ENCODE results near the gene PARVB. TPM values are rescaled to one million over a fixed set of nuclear protein-coding genes. Genes with fewer than 3 reads are reported as not detected.

PARVB gene
- total and polyA plus RNA-seq, 7 experiments from 2014 or later, result 0.18 to 51.2 (median 4.2) TPM

GRCh38 chr22:44033287-44033686 is 9.2 kb downstream of the PARVB start:
- Mint-ChIP-seq H3K4me3 (no peak overlapping the region), H3K27ac (no peak overlapping the region), H3K36me3 (peaks cover 0 to 1% (median 0%) of the 10 kb centered on the region in 5 donors), H3K9me3 (no peaks in the 10 kb centered on the region), H3K4me1 (peaks cover 4 to 30% (median 17%) of the 10 kb centered on the region in 7 donors), H3K27me3 (peaks cover 0 to 8% (median 7%) of the 10 kb centered on the region in 5 donors)
- ChIA-PET CTCF (no interaction called here), POLR2A (no interaction called here)
- intact Hi-C loops (cut with micrococcal nuclease), result no loop called here
- Histone ChIP-seq H3K9me3 (ENCODE audit: control insufficient read depth in 2 of 3, low read length in 3 of 3) (no peaks in the 10 kb centered on the region), H3K27ac (ENCODE audit: low read depth, low read length) (no peak overlapping the region), H3K4me3 (ENCODE audit: low read length) (no peak overlapping the region), H3K36me3 (ENCODE audit: control insufficient read depth in 2 of 3, insufficient read depth in 3 of 3, low read length in 3 of 3) (no peaks in the 10 kb centered on the region), H3K27me3 (ENCODE audit: control insufficient read depth in 2 of 2, insufficient read depth in 2 of 2, low read length in 2 of 2) (no peaks in the 10 kb centered on the region), H3K4me1 (ENCODE audit: control insufficient read depth in 2 of 2, insufficient read depth in 2 of 2, low read length in 2 of 2) (peaks cover 0 to 10% of the 10 kb centered on the region in 2 donors)
- DNase-seq (no peak), ATAC-seq (no peak)

- peaks cover 4 to 26% (median 17%) of the 10 kb centered on the region in 7 donors for H3K4me1 Mint-ChIP-seq
- ATAC-seq (no peak), DNase-seq (no peak)
- H3K9me3 ChIP-seq (ENCODE audit: control insufficient read depth in 2 of 3, low read length in 3 of 3), result no peaks in the 10 kb centered on the region
- H3K36me3 Mint-ChIP-seq, result peaks cover 0 to 1% (median 0%) of the 10 kb centered on the region in 5 donors
- no peaks in the 10 kb centered on the region for H3K9me3 Mint-ChIP-seq
- no peaks in the 10 kb centered on the region for H3K36me3 ChIP-seq (ENCODE audit: control insufficient read depth in 2 of 3, insufficient read depth in 3 of 3, low read length in 3 of 3)
- no peak overlapping the region for H3K27ac Mint-ChIP-seq
- intact Hi-C loops (cut with micrococcal nuclease), result no loop called here
- peaks cover 0 to 7% (median 5%) of the 10 kb centered on the region in 5 donors for H3K27me3 Mint-ChIP-seq
- ChIA-PET CTCF (no interaction called here), POLR2A (no interaction called here)
- peaks cover 0 to 10% of the 10 kb centered on the region in 2 donors for H3K4me1 ChIP-seq (ENCODE audit: control insufficient read depth in 2 of 2, insufficient read depth in 2 of 2, low read length in 2 of 2)
- no peak overlapping the region for H3K4me3 Mint-ChIP-seq
- no peak overlapping the region for H3K27ac ChIP-seq (ENCODE audit: low read depth, low read length)
- no peak overlapping the region for H3K4me3 ChIP-seq (ENCODE audit: low read length)
- no peaks in the 10 kb centered on the region for H3K27me3 ChIP-seq (ENCODE audit: control insufficient read depth in 2 of 2, insufficient read depth in 2 of 2, low read length in 2 of 2)
Measured at GRCh38 chr22:44033694-44034093, 9.6 kb downstream of the PARVB start.

- peaks cover 0 to 3% (median 2%) of the 10 kb centered on the region in 5 donors for H3K36me3 Mint-ChIP-seq
- no peak for DNase-seq
- H3K27ac Mint-ChIP-seq, result no peak overlapping the region
- Histone ChIP-seq H3K9me3 (ENCODE audit: control insufficient read depth in 2 of 3, low read length in 3 of 3) (no peaks in the 10 kb centered on the region), H3K27ac (ENCODE audit: low read depth, low read length) (no peak overlapping the region), H3K4me3 (ENCODE audit: low read length) (no peak overlapping the region), H3K27me3 (ENCODE audit: control insufficient read depth in 2 of 2, insufficient read depth in 2 of 2, low read length in 2 of 2) (no peaks in the 10 kb centered on the region), H3K4me1 (ENCODE audit: control insufficient read depth in 2 of 2, insufficient read depth in 2 of 2, low read length in 2 of 2) (no peaks in the 10 kb centered on the region), H3K36me3 (ENCODE audit: control insufficient read depth in 2 of 3, insufficient read depth in 3 of 3, low read length in 3 of 3) (no peaks in the 10 kb centered on the region)
- intact Hi-C loops (cut with micrococcal nuclease), result no loop called here
- ChIA-PET CTCF (no interaction called here), POLR2A (interaction anchor here (0.7 kb wide), 1 partner anchor 1391 kb away, joined by 3 read pairs; no protein-coding TSS in a partner anchor)
- peaks cover 0 to 7% (median 5%) of the 10 kb centered on the region in 5 donors for H3K27me3 Mint-ChIP-seq
- no peak overlapping the region for H3K4me3 Mint-ChIP-seq
- peaks cover 0 to 2% (median 0%) of the 10 kb centered on the region in 11 donors for H3K9me3 Mint-ChIP-seq
- H3K4me1 Mint-ChIP-seq, result peaks cover 0 to 23% (median 6%) of the 10 kb centered on the region in 7 donors
- no peak for ATAC-seq
Measured at GRCh38 chr22:44037519-44038375, 13.6 kb downstream of the PARVB start.

- no peak overlapping the region for H3K4me3 Mint-ChIP-seq
Measured at GRCh38 chr22:44039566-44040171, 15.6 kb downstream of the PARVB start.

GRCh38 chr22:44042249-44043218 is 18.4 kb downstream of the PARVB start:
- no peak overlapping the region for H3K27ac ChIP-seq (ENCODE audit: low read depth, low read length)
- H3K4me1 ChIP-seq (ENCODE audit: control insufficient read depth in 2 of 2, insufficient read depth in 2 of 2, low read length in 2 of 2), result no peaks in the 10 kb centered on the region
- Mint-ChIP-seq H3K27ac (peak overlapping the region in 4 of 9 donors; percentile 2 to 68 (median 39)), H3K36me3 (peaks cover 0 to 8% (median 3%) of the 10 kb centered on the region in 5 donors), H3K9me3 (peaks cover 0 to 2% (median 0%) of the 10 kb centered on the region in 11 donors), H3K4me1 (peaks cover 0 to 44% (median 8%) of the 10 kb centered on the region in 7 donors), H3K27me3 (peaks cover 0 to 7% (median 5%) of the 10 kb centered on the region in 5 donors), H3K4me3 (peak overlapping the region in 3 of 10 donors; percentile 14 to 28 (median 15))
- no peak overlapping the region for H3K4me3 ChIP-seq (ENCODE audit: low read length)
- ChIA-PET CTCF (no interaction called here), POLR2A (no interaction called here)
- intact Hi-C loops (cut with micrococcal nuclease), result no loop called here
- peak; percentile 38 for ATAC-seq
- no peaks in the 10 kb centered on the region for H3K27me3 ChIP-seq (ENCODE audit: control insufficient read depth in 2 of 2, insufficient read depth in 2 of 2, low read length in 2 of 2)
- no peaks in the 10 kb centered on the region for H3K9me3 ChIP-seq (ENCODE audit: control insufficient read depth in 2 of 3, low read length in 3 of 3)
- H3K36me3 ChIP-seq (ENCODE audit: control insufficient read depth in 2 of 3, insufficient read depth in 3 of 3, low read length in 3 of 3), result no peaks in the 10 kb centered on the region
- DNase-seq, result no peak

More at GRCh38 chr22:44039566-44040171, 15.6 kb downstream of the PARVB start:
- Histone ChIP-seq H3K4me1 (ENCODE audit: control insufficient read depth in 2 of 2, insufficient read depth in 2 of 2, low read length in 2 of 2) (no peaks in the 10 kb centered on the region), H3K36me3 (ENCODE audit: control insufficient read depth in 2 of 3, insufficient read depth in 3 of 3, low read length in 3 of 3) (no peaks in the 10 kb centered on the region), H3K4me3 (ENCODE audit: low read length) (no peak overlapping the region), H3K27ac (ENCODE audit: low read depth, low read length) (no peak overlapping the region), H3K9me3 (ENCODE audit: control insufficient read depth in 2 of 3, low read length in 3 of 3) (no peaks in the 10 kb centered on the region), H3K27me3 (ENCODE audit: control insufficient read depth in 2 of 2, insufficient read depth in 2 of 2, low read length in 2 of 2) (no peaks in the 10 kb centered on the region)
- Mint-ChIP-seq H3K27ac (no peak overlapping the region), H3K4me1 (peaks cover 0 to 26% (median 8%) of the 10 kb centered on the region in 7 donors), H3K9me3 (peaks cover 0 to 2% (median 0%) of the 10 kb centered on the region in 11 donors), H3K36me3 (peaks cover 0 to 3% (median 2%) of the 10 kb centered on the region in 5 donors), H3K27me3 (peaks cover 0 to 7% (median 5%) of the 10 kb centered on the region in 5 donors)
- DNase-seq, result no peak
- CTCF ChIA-PET, result no interaction called here
- POLR2A ChIA-PET, result no interaction called here
- ATAC-seq, result no peak
- intact Hi-C loops (cut with micrococcal nuclease), result no loop called here

GRCh38 chr22:44045145-44045544 is 21.0 kb downstream of the PARVB start:
- H3K27ac Mint-ChIP-seq, result no peak overlapping the region
- peaks cover 5 to 44% (median 22%) of the 10 kb centered on the region in 7 donors for H3K4me1 Mint-ChIP-seq
- H3K36me3 Mint-ChIP-seq, result peaks cover 0 to 8% (median 2%) of the 10 kb centered on the region in 5 donors

More at GRCh38 chr22:44045145-44045544, 21.0 kb downstream of the PARVB start:
- Mint-ChIP-seq H3K4me3 (no peak overlapping the region), H3K9me3 (peaks cover 0 to 2% (median 0%) of the 10 kb centered on the region in 11 donors), H3K27me3 (no peaks in the 10 kb centered on the region)
- H3K4me3 ChIP-seq (ENCODE audit: low read length), result no peak overlapping the region
- POLR2A ChIA-PET, result no interaction called here
- CTCF ChIA-PET, result no interaction called here
- ATAC-seq, result no peak
- intact Hi-C loops (cut with micrococcal nuclease), result no loop called here
- H3K27me3 ChIP-seq (ENCODE audit: control insufficient read depth in 2 of 2, insufficient read depth in 2 of 2, low read length in 2 of 2), result no peaks in the 10 kb centered on the region
- no peak overlapping the region for H3K27ac ChIP-seq (ENCODE audit: low read depth, low read length)
- no peak for DNase-seq
- no peaks in the 10 kb centered on the region for H3K36me3 ChIP-seq (ENCODE audit: control insufficient read depth in 2 of 3, insufficient read depth in 3 of 3, low read length in 3 of 3)
- no peaks in the 10 kb centered on the region for H3K9me3 ChIP-seq (ENCODE audit: control insufficient read depth in 2 of 3, low read length in 3 of 3)
- peaks cover 0 to 3% of the 10 kb centered on the region in 2 donors for H3K4me1 ChIP-seq (ENCODE audit: control insufficient read depth in 2 of 2, insufficient read depth in 2 of 2, low read length in 2 of 2)

Measured in naive thymus-derived CD4-positive, alpha-beta T cell (primary cell).